Osteocyte (in vitro differentiated cells): Measurements from ENCODE around the gene BST1. TPM values are rescaled to one million over a fixed set of nuclear protein-coding genes. Genes with fewer than 3 reads are reported as not detected.
"Not testable (repeated sequence)": the region's sequence is repeated elsewhere in the genome, so short reads cannot be mapped to it uniquely, and the experiment has no call there.

Source experiments
- DNase-seq: peaks from one replicate; pipeline ENCODE4 v3.0.0; 2021; ENCODE audit warnings: mixed read lengths; ENCODE audit not compliant: unreplicated experiment; ENCODE audit errors: extremely low spot score
- H3K27ac Mint-ChIP-seq: one replicate; pipeline ENCODE4 v1.8.0; 2021; ENCODE audit warnings: mild to moderate bottlenecking, mixed read lengths; ENCODE audit not compliant: unreplicated experiment
- H3K27me3 Mint-ChIP-seq: one replicate; pipeline ENCODE4 v1.8.0; 2021; ENCODE audit warnings: mixed read lengths; ENCODE audit not compliant: unreplicated experiment
- H3K36me3 Mint-ChIP-seq: one replicate; pipeline ENCODE4 v1.8.0; 2021; ENCODE audit warnings: mixed read lengths; ENCODE audit not compliant: unreplicated experiment
- H3K4me1 Mint-ChIP-seq: one replicate; pipeline ENCODE4 v1.8.0; 2021; ENCODE audit warnings: mixed read lengths; ENCODE audit not compliant: unreplicated experiment
- H3K4me3 Mint-ChIP-seq: one replicate; pipeline ENCODE4 v1.8.0; 2021; ENCODE audit warnings: mild to moderate bottlenecking, moderate library complexity, mixed read lengths; ENCODE audit not compliant: unreplicated experiment
- H3K9me3 Mint-ChIP-seq: one replicate; pipeline ENCODE4 v1.8.0; 2021; ENCODE audit warnings: mixed read lengths; ENCODE audit not compliant: unreplicated experiment
- CTCF ChIP-seq: fragments of 200-600 bp; sonication (generic); IDR thresholded peaks from 2 replicates; pipeline ENCODE4 v1.5.0; 2021; ENCODE audit warnings: antibody characterized with exemption, mild to moderate bottlenecking, moderate library complexity
- total RNA-seq: library from RNA; stranded (reverse); gene quantifications from 2 replicates; pipeline ENCODE4 v1.2.1, GENCODE V29; 2021

Gene BST1
- total RNA-seq, 1 donor from 2014 or later = 0.54 TPM

- TF ChIP-seq CTCF = no peak
- no peak overlapping the region for H3K4me3 Mint-ChIP-seq
- H3K36me3 Mint-ChIP-seq = no peaks in the 10 kb centered on the region
- no peaks in the 10 kb centered on the region for H3K27me3 Mint-ChIP-seq
- no peak overlapping the region for H3K27ac Mint-ChIP-seq
- no peaks in the 10 kb centered on the region for H3K9me3 Mint-ChIP-seq
- H3K4me1 Mint-ChIP-seq = peaks cover 9% of the 10 kb centered on the region
- no peak for DNase-seq
Observed at GRCh38 chr4:15756361-15756861, 53.5 kb downstream of the BST1 start.

GRCh38 chr4:15757054-15757453, 54.2 kb downstream of the BST1 start:
- Mint-ChIP-seq H3K27ac (no peak overlapping the region), H3K36me3 (no peaks in the 10 kb centered on the region), H3K4me1 (peaks cover 9% of the 10 kb centered on the region), H3K27me3 (no peaks in the 10 kb centered on the region), H3K4me3 (no peak overlapping the region), H3K9me3 (no peaks in the 10 kb centered on the region)
- no peak for DNase-seq
- TF ChIP-seq CTCF = no peak

GRCh38 chr4:15758294-15758693, 55.4 kb downstream of the BST1 start:
- no peak for DNase-seq
- no peak overlapping the region for H3K4me3 Mint-ChIP-seq
- no peak overlapping the region for H3K27ac Mint-ChIP-seq
- no peaks in the 10 kb centered on the region for H3K9me3 Mint-ChIP-seq
- H3K36me3 Mint-ChIP-seq = no peaks in the 10 kb centered on the region
- TF ChIP-seq CTCF = no peak
- peaks cover 9% of the 10 kb centered on the region for H3K4me1 Mint-ChIP-seq
- H3K27me3 Mint-ChIP-seq = no peaks in the 10 kb centered on the region

- H3K4me3 Mint-ChIP-seq, H3K27me3 Mint-ChIP-seq, DNase-seq: not testable (repeated sequence)
Observed at GRCh38 chr4:15762460-15762859, 59.6 kb downstream of the BST1 start.

GRCh38 chr4:15765391-15765790, 62.5 kb downstream of the BST1 start:
- no peak overlapping the region for H3K4me3 Mint-ChIP-seq
- no peak for TF ChIP-seq CTCF
- H3K4me1 Mint-ChIP-seq = no peaks in the 10 kb centered on the region
- H3K9me3 Mint-ChIP-seq = no peaks in the 10 kb centered on the region
- no peak overlapping the region for H3K27ac Mint-ChIP-seq
- DNase-seq = no peak
- H3K36me3 Mint-ChIP-seq = no peaks in the 10 kb centered on the region
- H3K27me3 Mint-ChIP-seq = peaks cover 4% of the 10 kb centered on the region

More at GRCh38 chr4:15762460-15762859, 59.6 kb downstream of the BST1 start:
- H3K36me3 Mint-ChIP-seq, H3K9me3 Mint-ChIP-seq, H3K4me1 Mint-ChIP-seq, H3K27ac Mint-ChIP-seq: not testable (repeated sequence)
